GM23338 (cell line): ENCODE data around the gene DIDO1. TPM values are rescaled to one million over a fixed set of nuclear protein-coding genes. Genes with fewer than 3 reads are reported as not detected.
A peak's percentile ranks its signal among the peaks of the same experiment; 100 is the strongest.

Experiments
- ATAC-seq: fragments of 200-7000 bp; cut with Tn5 transposase; 3 replicates; pipeline ENCODE4 v1.9.1; 2020
- DNase-seq: peaks from one replicate; pipeline ENCODE4 v3.0.0-alpha.2; 2015; ENCODE audit warnings: low spot score
- H2AFZ ChIP-seq: fragments of 200-600 bp; sonication (generic); 2 replicates; pipeline ENCODE4 v1.8.0; 2016; ENCODE audit warnings: antibody characterized with exemption, mild to moderate bottlenecking, moderate library complexity
- H3F3A ChIP-seq: fragments of 200-600 bp; sonication (generic); replicated peaks from 2 replicates; pipeline ENCODE4 v1.8.0; 2017; ENCODE audit warnings: antibody characterized with exemption, mixed run types, low read depth
- H3K27ac ChIP-seq: fragments of 200-600 bp; sonication (generic); 2 replicates; pipeline ENCODE4 v1.6.1; 2016; ENCODE audit warnings: low read depth
- H3K27me3 ChIP-seq: fragments of 200-600 bp; sonication (generic); 2 replicates; pipeline ENCODE4 v1.8.0; 2016; ENCODE audit warnings: mild to moderate bottlenecking, mixed run types, moderate library complexity; ENCODE audit not compliant: insufficient read depth
- H3K36me3 ChIP-seq: fragments of 200-600 bp; sonication (generic); 2 replicates; pipeline ENCODE4 v1.8.0; 2016; ENCODE audit warnings: mild to moderate bottlenecking; ENCODE audit not compliant: insufficient read depth
- H3K4me1 ChIP-seq: fragments of 200-600 bp; sonication (generic); 2 replicates; pipeline ENCODE4 v1.8.0; 2016; ENCODE audit warnings: mild to moderate bottlenecking, moderate library complexity; ENCODE audit not compliant: insufficient read depth
- H3K4me2 ChIP-seq: fragments of 200-600 bp; sonication (generic); 2 replicates; pipeline ENCODE4 v1.7.1; 2017; ENCODE audit warnings: mixed run types
- H3K4me3 ChIP-seq: fragments of 200-600 bp; sonication (generic); 2 replicates; pipeline ENCODE4 v1.6.1; 2016; ENCODE audit warnings: mixed run types
- H3K79me2 ChIP-seq: fragments of 200-600 bp; sonication (generic); replicated peaks from 2 replicates; pipeline ENCODE4 v1.8.0; 2017; ENCODE audit warnings: mild to moderate bottlenecking; ENCODE audit not compliant: insufficient read depth
- H3K9me2 ChIP-seq: fragments of 200-600 bp; sonication (generic); 2 replicates; pipeline ENCODE4 v1.8.0; 2017; ENCODE audit not compliant: insufficient read depth
- H4K20me1 ChIP-seq: fragments of 200-600 bp; sonication (generic); replicated peaks from 2 replicates; pipeline ENCODE4 v1.8.0; 2017; ENCODE audit warnings: mild to moderate bottlenecking; ENCODE audit not compliant: insufficient read depth
- H3K27ac Mint-ChIP-seq: 2 replicates; pipeline ENCODE4 v1.8.0; 2020; ENCODE audit warnings: inconsistent platforms, mild to moderate bottlenecking, moderate library complexity, mixed read lengths
- H3K27me3 Mint-ChIP-seq: 3 replicates; pipeline ENCODE4 v1.8.0; 2022; ENCODE audit warnings: low read depth, mild to moderate bottlenecking, moderate library complexity, mixed read lengths, inconsistent platforms; ENCODE audit not compliant: insufficient read depth, poor library complexity
- H3K36me3 Mint-ChIP-seq: 3 replicates; pipeline ENCODE4 v1.8.0; 2021; ENCODE audit warnings: low read depth, mild to moderate bottlenecking, inconsistent platforms, moderate library complexity, mixed read lengths
- H3K4me1 Mint-ChIP-seq: 3 replicates; pipeline ENCODE4 v1.8.0; 2020; ENCODE audit warnings: mild to moderate bottlenecking, inconsistent platforms, mixed read lengths
- H3K4me3 Mint-ChIP-seq: 3 replicates; pipeline ENCODE4 v1.8.0; 2021; ENCODE audit warnings: moderate library complexity, mild to moderate bottlenecking, inconsistent platforms, mixed read lengths
- H3K9me3 Mint-ChIP-seq: 3 replicates; pipeline ENCODE4 v1.8.0; 2020; ENCODE audit warnings: moderate library complexity, mild to moderate bottlenecking, inconsistent platforms, mixed read lengths
- CREB1 ChIP-seq: fragments of 250-450 bp; sonication (Bioruptor Pico); IDR thresholded peaks from 2 replicates; pipeline ENCODE4 v1.5.0; 2020; ENCODE audit warnings: low read depth, mild to moderate bottlenecking, moderate library complexity
- CTCF ChIP-seq, 2 experiments: fragments of 200-600 bp in 1 of 2; sonication (generic) in 1 of 2; conservative IDR thresholded peaks; 2 replicates each; pipeline versions ENCODE4 v1.5.1 to v1.6.1; 2016 to 2017; ENCODE audit warnings: antibody characterized with exemption in 2 of 2, low read depth in 2 of 2, mild to moderate bottlenecking in 2 of 2, moderate library complexity in 1 of 2
- ETS1 ChIP-seq: IDR thresholded peaks from 2 replicates; pipeline ENCODE4 v1.6.1; 2016; ENCODE audit warnings: antibody characterized with exemption
- EZH2 ChIP-seq: fragments of 200-600 bp; sonication (generic); IDR thresholded peaks from one replicate; pipeline ENCODE4 v1.8.0; 2017; ENCODE audit warnings: antibody characterized with exemption, mild to moderate bottlenecking, low read depth; ENCODE audit not compliant: unreplicated experiment
- EZH2phosphoT487 ChIP-seq: fragments of 200-600 bp; sonication (generic); IDR thresholded peaks from one replicate; pipeline ENCODE4 v1.8.1; 2018; ENCODE audit warnings: antibody characterized with exemption; ENCODE audit not compliant: unreplicated experiment
- JUNB ChIP-seq: IDR thresholded peaks from one replicate; pipeline ENCODE4 v1.6.1; 2016; ENCODE audit warnings: antibody characterized with exemption; ENCODE audit not compliant: unreplicated experiment
- NANOG ChIP-seq: IDR thresholded peaks from 2 replicates; pipeline ENCODE4 v1.6.1; 2016; ENCODE audit warnings: antibody characterized with exemption, borderline replicate concordance
- POLR2AphosphoS5 ChIP-seq: IDR thresholded peaks from 2 replicates; pipeline ENCODE4 v1.6.1; 2016; ENCODE audit warnings: antibody characterized with exemption, low read depth
- REST ChIP-seq: IDR thresholded peaks from one replicate; pipeline ENCODE4 v1.6.1; 2018; ENCODE audit warnings: antibody characterized with exemption; ENCODE audit not compliant: unreplicated experiment
- STAT1 ChIP-seq: IDR thresholded peaks from one replicate; pipeline ENCODE4 v1.6.1; 2016; ENCODE audit warnings: antibody characterized with exemption; ENCODE audit not compliant: unreplicated experiment
- ZNF114 ChIP-seq: fragments of 250-450 bp; sonication (Bioruptor Pico); IDR thresholded peaks from 2 replicates; pipeline ENCODE4 v1.5.0; 2020; ENCODE audit warnings: mild to moderate bottlenecking, moderate library complexity
- ZNF331 ChIP-seq: fragments of 250-450 bp; sonication (Bioruptor Pico); IDR thresholded peaks from 2 replicates; pipeline ENCODE4 v1.5.0; 2020; ENCODE audit warnings: low read depth, mild to moderate bottlenecking, moderate library complexity
- ZNF462 ChIP-seq: fragments of 250-450 bp; sonication (Bioruptor Pico); IDR thresholded peaks from 2 replicates; pipeline ENCODE4 v1.5.0; 2020; ENCODE audit warnings: mild to moderate bottlenecking, moderate library complexity
- polyA plus RNA-seq: library from polyadenylated mRNA; unstranded; fragments of >200 nt; fragmentation: Nextera tagmentation; extraction: Ambion mirVana; gene quantifications from 2 replicates; pipeline ENCODE4 v1.2.1, GENCODE V29; 2016
- total RNA-seq: library from RNA; depleted of rRNA; stranded (reverse); fragments of >200 nt; shearing (Covaris generic); gene quantifications from 2 replicates; pipeline ENCODE4 v1.2.3, GENCODE V29; 2014

DIDO1 gene
- total and polyA plus RNA-seq, 2 experiments from 2014 or later: 72.4 to 162 TPM

- Histone ChIP-seq H3K27me3 (peaks cover 28% of the 10 kb centered on the region), H3K79me2 (no peaks in the 10 kb centered on the region), H3K4me2 (no peak overlapping the region), H2AFZ (no peak overlapping the region), H4K20me1 (no peaks in the 10 kb centered on the region), H3K4me3 (no peak overlapping the region), H3K27ac (no peak overlapping the region), H3F3A (peaks cover 12% of the 10 kb centered on the region; the same call in 1 of the 2 replicates), H3K36me3 (no peaks in the 10 kb centered on the region), H3K4me1 (peaks cover 33% of the 10 kb centered on the region), H3K9me2 (no peaks in the 10 kb centered on the region)
- Mint-ChIP-seq H3K27me3 (peaks cover 55% of the 10 kb centered on the region), H3K4me3 (peak overlapping the region; percentile 23; the same call in 1 of the 3 replicates), H3K36me3 (no peaks in the 10 kb centered on the region; the same call in 2 of the 3 replicates), H3K4me1 (peaks cover 37% of the 10 kb centered on the region), H3K27ac (no peak overlapping the region), H3K9me3 (peaks cover 2% of the 10 kb centered on the region; the same call in 2 of the 3 replicates)
- TF ChIP-seq CREB1: no peak
- no peak for TF ChIP-seq EZH2phosphoT487
- no peak for TF ChIP-seq EZH2
- TF ChIP-seq ZNF331 (CRISPR knock-in tag): no peak
- no peak for TF ChIP-seq ZNF114 (CRISPR knock-in tag)
- no peak for TF ChIP-seq ETS1
- no peak for TF ChIP-seq ZNF462
- no peak for TF ChIP-seq STAT1
- TF ChIP-seq POLR2AphosphoS5: no peak
- TF ChIP-seq REST: no peak
- no peak for TF ChIP-seq NANOG
- TF ChIP-seq CTCF (conservative IDR thresholded peaks at IDR 0.05; ENCODE audit: low read depth in 2 of 2): no peak
- TF ChIP-seq JUNB: no peak
- DNase-seq: no peak
- ATAC-seq: no peak
Measured at GRCh38 chr20:62971211-62971949, 45.1 kb upstream of the DIDO1 start.
